Peyer's patch (tissue), 4 donors: ENCODE measurements around the gene ICE2.

Experiments
- CTCF ChIP-seq, 6 experiments: fragments of 450-650 bp in 4 of 6; fragments of 200-600 bp in 2 of 6; sonication (generic) in 1 of 6; IDR thresholded peaks; one replicate each; pipeline ENCODE4 v1.5.1; 2017 to 2019; ENCODE audit warnings: antibody characterized with exemption in 6 of 6, mild to moderate bottlenecking in 3 of 6, moderate library complexity in 1 of 6
- POLR2A ChIP-seq, 2 donors: fragments of 450-650 bp; IDR thresholded peaks; one replicate each; pipeline ENCODE4 v1.5.1; 2017; ENCODE audit warnings: antibody characterized with exemption in 2 of 2, mild to moderate bottlenecking in 2 of 2, moderate library complexity in 2 of 2

- TF ChIP-seq POLR2A (IDR thresholded peaks at IDR 0.05) (no peak), CTCF (IDR thresholded peaks at IDR 0.05) (no peak)
Observed at GRCh38 chr15:60458721-60459120, 20.2 kb downstream of the ICE2 start.
